ENCODE data around the gene CAPN14.
A peak's percentile ranks its signal among the peaks of the same experiment; 100 is the strongest.

The CAPN14 gene

GRCh38 chr2:31244101-31244500, 26.8 kb upstream of the CAPN14 start:
- in situ Hi-C loops (cut with HindIII; ENCODE audit: low sequenced_read_pairs) = no loop called here
- no peak for TF ChIP-seq CTCF (IDR thresholded peaks at IDR 0.05; ENCODE audit: low read depth, low read length, missing control alignments)
- no peak overlapping the region for H3K4me3 ChIP-seq (ENCODE audit: low read depth, low read length)
- no peak for DNase-seq (ENCODE audit: low read depth)

- in situ Hi-C loops (cut with HindIII; ENCODE audit: low sequenced_read_pairs) = no loop called here
- no peak for TF ChIP-seq CTCF (IDR thresholded peaks at IDR 0.05; ENCODE audit: low read depth, low read length, missing control alignments)
- no peak overlapping the region for H3K4me3 ChIP-seq (ENCODE audit: low read depth, low read length)
- no peak for DNase-seq (ENCODE audit: low read depth)
Measured at GRCh38 chr2:31243053-31243452, 25.7 kb upstream of the CAPN14 start.

GRCh38 chr2:31241625-31242270, 24.4 kb upstream of the CAPN14 start:
- no peak for TF ChIP-seq CTCF (IDR thresholded peaks at IDR 0.05; ENCODE audit: low read depth, low read length, missing control alignments)
- in situ Hi-C loops (cut with HindIII; ENCODE audit: low sequenced_read_pairs) = no loop called here
- H3K4me3 ChIP-seq (ENCODE audit: low read depth, low read length) = no peak overlapping the region
- DNase-seq (ENCODE audit: low read depth) = no peak

- H3K4me3 ChIP-seq (ENCODE audit: low read depth, low read length) = no peak overlapping the region
- in situ Hi-C loops (cut with HindIII; ENCODE audit: low sequenced_read_pairs) = no loop called here
- TF ChIP-seq CTCF (IDR thresholded peaks at IDR 0.05; ENCODE audit: low read depth, low read length, missing control alignments) = no peak
- no peak for DNase-seq (ENCODE audit: low read depth)
Measured at GRCh38 chr2:31240381-31241365, 23.4 kb upstream of the CAPN14 start.

- in situ Hi-C loops (cut with HindIII; ENCODE audit: low sequenced_read_pairs) = no loop called here
- no peak overlapping the region for H3K4me3 ChIP-seq (ENCODE audit: low read depth, low read length)
- TF ChIP-seq CTCF (IDR thresholded peaks at IDR 0.05; ENCODE audit: low read depth, low read length, missing control alignments) = no peak
- peak; percentile 34 for DNase-seq (ENCODE audit: low read depth)
Measured at GRCh38 chr2:31239593-31240177, 22.4 kb upstream of the CAPN14 start.

GRCh38 chr2:31238906-31239592, 21.7 kb upstream of the CAPN14 start:
- H3K4me3 ChIP-seq (ENCODE audit: low read depth, low read length) = no peak overlapping the region
- in situ Hi-C loops (cut with HindIII; ENCODE audit: low sequenced_read_pairs) = no loop called here
- no peak for DNase-seq (ENCODE audit: low read depth)
- no peak for TF ChIP-seq CTCF (IDR thresholded peaks at IDR 0.05; ENCODE audit: low read depth, low read length, missing control alignments)

Measured in astrocyte of the cerebellum (primary cell).